Fibroblast of mammary gland (primary cell): ENCODE results near the gene TNFRSF1A.
A peak's percentile ranks its signal among the peaks of the same experiment; 100 is the strongest.

ENCODE experiments used
- DNase-seq: peaks from one replicate; pipeline ENCODE4 v3.0.0-alpha.2; 2010; ENCODE audit warnings: low read depth
- H3K4me3 ChIP-seq: 2 replicates; pipeline ENCODE4 v1.5.1; 2011; ENCODE audit warnings: low read depth, mild to moderate bottlenecking, low read length, moderate library complexity; ENCODE audit not compliant: control insufficient read depth
- TF ChIP-seq, protein P1 (sequence below): conservative IDR thresholded peaks from 2 replicates; pipeline ENCODE4 v1.5.1; 2011; ENCODE audit warnings: low read depth, low read length, inconsistent platforms; ENCODE audit not compliant: control insufficient read depth, insufficient read depth

TNFRSF1A gene

GRCh38 chr12:6374028-6374785, 32.3 kb upstream of the TNFRSF1A start:
- no peak overlapping the region for H3K4me3 ChIP-seq
- DNase-seq = no peak
- TF ChIP-seq, protein P1, sequence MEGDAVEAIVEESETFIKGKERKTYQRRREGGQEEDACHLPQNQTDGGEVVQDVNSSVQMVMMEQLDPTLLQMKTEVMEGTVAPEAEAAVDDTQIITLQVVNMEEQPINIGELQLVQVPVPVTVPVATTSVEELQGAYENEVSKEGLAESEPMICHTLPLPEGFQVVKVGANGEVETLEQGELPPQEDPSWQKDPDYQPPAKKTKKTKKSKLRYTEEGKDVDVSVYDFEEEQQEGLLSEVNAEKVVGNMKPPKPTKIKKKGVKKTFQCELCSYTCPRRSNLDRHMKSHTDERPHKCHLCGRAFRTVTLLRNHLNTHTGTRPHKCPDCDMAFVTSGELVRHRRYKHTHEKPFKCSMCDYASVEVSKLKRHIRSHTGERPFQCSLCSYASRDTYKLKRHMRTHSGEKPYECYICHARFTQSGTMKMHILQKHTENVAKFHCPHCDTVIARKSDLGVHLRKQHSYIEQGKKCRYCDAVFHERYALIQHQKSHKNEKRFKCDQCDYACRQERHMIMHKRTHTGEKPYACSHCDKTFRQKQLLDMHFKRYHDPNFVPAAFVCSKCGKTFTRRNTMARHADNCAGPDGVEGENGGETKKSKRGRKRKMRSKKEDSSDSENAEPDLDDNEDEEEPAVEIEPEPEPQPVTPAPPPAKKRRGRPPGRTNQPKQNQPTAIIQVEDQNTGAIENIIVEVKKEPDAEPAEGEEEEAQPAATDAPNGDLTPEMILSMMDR = no peak

GRCh38 chr12:6373022-6373787, 31.3 kb upstream of the TNFRSF1A start:
- no peak for DNase-seq
- TF ChIP-seq, protein P1 = no peak
- H3K4me3 ChIP-seq = no peak overlapping the region

DNA sequence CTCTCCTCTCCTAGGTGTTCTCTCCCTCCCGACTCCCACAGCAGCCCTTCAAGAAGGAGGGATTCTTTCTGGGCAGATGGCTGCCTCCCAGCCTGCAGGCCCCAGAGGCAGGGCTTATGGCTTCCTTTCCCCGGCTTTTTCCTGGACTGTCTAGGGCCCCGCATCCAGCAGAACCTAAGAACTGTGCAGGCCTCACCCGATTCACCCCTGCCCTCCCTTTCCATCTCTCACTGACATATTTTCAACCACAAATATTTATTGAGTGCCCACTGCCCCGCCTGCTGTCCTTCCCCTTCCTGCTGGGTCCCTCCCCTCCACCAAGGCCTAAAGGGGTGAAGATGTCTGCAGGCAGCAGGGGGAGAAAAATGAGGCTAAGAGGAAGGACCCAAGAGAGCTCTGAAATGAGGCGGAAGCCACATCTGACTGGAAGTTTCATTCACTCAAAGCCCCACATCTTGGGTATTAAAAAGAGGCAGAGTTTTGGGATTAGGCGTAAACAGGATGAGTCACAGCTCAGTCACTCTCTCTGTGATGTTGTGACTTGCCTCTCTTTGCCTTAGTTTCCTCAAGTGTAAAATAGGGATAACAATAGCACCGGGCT, 30.6 kb upstream of the TNFRSF1A start:
- TF ChIP-seq, protein P1 = no peak
- DNase-seq = peak; percentile 88
- H3K4me3 ChIP-seq = no peak overlapping the region

GRCh38 chr12:6370994-6371754, 29.3 kb upstream of the TNFRSF1A start:
- H3K4me3 ChIP-seq = no peak overlapping the region
- TF ChIP-seq, protein P1 = peak; percentile 37
- DNase-seq = peak; percentile 77

DNA sequence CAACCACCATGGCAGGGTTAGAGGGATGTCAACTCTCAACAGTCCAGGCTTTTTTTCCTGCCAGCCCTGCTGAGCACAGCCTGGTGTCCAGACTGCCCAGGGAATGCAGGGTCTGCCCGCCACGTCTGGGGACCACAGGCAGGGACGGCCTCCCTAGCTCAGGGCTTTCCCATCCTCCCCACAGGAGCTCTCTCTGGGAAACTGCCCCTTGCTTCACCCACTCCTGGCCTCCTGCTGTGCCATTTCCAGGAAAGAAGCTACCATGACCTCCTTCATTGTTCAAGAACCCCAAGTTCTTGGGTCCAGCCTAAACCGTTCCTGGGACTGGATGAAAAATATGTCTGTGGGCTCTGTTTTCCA, 28.7 kb upstream of the TNFRSF1A start:
- no peak for DNase-seq
- H3K4me3 ChIP-seq = no peak overlapping the region
- TF ChIP-seq, protein P1 = no peak

- no peak overlapping the region for H3K4me3 ChIP-seq
- TF ChIP-seq, protein P1 = no peak
- peak; percentile 68 for DNase-seq
Measured at GRCh38 chr12:6369916-6370575, 28.2 kb upstream of the TNFRSF1A start.
